ENCODE data around the gene FRAS1.

- TF ChIP-seq CTCF (IDR thresholded peaks at IDR 0.05) (no peak), POLR2A (IDR thresholded peaks at IDR 0.05) (no peak)
These were observed 207.9 kb downstream of the FRAS1 start for GRCh38 chr4:78265006-78265405.
